Stimulated activated CD8-positive, alpha-beta memory T cell treated with anti-CD3 and anti-CD28 coated beads, Interleukin-15, amount 100 ng/mL, for 48 hours (primary cell): ENCODE results near the gene CYLD.
A peak's percentile ranks its signal among the peaks of the same experiment; 100 is the strongest.

Source experiments
- DNase-seq, 2 donors: peaks; one replicate each; pipeline ENCODE4 v3.0.0-alpha.2; 2020; ENCODE audit warnings: low read depth in 2 of 2

The CYLD gene

DNA sequence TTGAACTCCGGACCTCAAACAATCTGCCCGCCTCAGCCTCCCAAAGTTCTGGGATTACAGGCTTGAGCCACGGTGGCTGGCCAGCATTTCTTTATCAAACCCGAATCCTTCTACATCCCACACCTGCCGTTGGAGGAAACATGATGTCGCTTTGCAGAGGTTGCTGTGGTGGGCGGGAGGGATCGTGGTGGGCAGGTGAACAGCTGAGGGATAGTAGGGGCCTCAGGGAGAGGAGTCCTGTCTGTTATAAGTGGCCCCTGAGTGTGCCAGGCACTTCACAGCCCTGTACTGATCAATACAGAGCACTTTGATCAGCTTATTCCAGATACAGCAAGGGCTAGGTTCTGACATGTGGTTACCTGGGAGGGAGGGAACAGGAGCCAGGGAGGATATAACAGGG, 76.5 kb downstream of the CYLD start:
- no peak for DNase-seq

DNA sequence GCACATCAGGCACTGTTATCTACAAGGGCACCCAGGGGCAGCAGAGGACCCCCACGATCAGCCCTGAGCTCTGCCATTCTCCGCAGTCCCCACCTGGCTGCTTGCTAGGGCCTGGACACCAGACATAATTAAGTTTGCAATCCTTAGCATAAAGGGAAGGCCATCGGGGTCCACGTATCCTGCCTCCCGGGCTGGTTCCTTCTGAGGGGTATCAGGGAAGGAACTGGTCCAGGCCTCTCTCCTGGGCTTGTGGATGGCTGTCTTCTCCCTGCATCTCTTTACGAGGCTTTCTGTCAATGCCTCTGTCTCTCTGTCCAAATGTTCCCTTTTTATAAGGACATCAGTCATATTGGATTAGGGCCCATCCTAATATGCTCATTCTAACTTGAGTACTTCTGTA, 77.8 kb downstream of the CYLD start:
- DNase-seq, result no peak

DNA sequence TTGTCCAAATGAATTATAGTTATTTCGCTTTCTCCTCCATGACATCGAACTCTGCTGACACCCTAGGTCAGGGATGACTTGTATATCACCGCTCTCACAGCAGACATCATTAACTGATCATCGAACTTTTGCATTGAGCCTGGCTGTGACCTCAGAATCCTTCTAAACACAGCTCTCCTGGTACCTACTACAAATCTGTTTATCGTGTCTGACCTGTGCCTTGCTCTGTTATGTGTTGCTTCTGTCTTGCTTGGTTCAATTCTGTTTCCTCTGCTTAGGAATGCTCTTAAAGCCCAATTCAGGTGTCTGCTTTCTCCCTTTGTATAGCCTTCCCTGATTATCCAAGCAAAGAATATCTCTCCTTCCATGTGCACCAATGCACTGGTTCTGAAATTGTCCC, 78.3 kb downstream of the CYLD start:
- DNase-seq, result no peak

DNA sequence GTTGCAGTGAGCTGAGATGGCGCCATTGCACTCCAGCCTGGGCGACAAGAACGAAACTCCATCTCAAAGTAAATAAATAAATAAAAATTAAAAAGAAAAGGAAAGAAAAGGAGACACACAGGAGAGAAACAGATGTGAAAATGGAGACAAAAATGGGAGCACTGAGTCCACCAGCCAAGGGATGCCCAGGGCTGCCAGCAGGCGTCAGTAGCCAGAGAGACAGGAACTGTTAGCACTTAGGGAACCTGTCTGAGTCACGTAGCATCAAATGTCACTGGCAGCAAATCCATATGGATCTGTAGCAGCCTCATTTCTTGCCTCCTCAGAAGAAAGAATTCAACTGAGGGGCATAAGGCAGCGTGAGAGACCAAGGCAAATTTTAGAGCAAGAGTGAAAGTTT, 79.7 kb downstream of the CYLD start:
- DNase-seq, result no peak

DNA sequence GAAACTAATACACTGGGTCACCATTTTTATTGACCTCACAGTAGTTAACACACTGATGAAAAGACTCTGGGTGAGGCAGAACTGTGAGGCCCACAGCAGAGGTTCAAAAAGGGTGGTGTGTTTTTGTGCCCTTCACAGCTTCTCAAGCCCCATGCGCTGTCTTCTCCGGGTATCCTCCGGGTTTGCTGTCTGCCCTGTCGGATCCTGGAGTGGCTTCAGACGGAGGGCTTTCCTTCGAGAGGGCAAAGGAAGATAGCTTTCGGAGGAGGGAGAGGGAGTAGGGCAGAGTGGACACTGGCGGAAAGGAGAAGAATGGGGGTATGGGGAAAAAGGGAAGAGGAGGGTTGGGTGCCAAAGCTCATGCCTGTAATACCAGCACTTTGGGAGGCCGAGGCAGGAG, 80.8 kb downstream of the CYLD start:
- DNase-seq, result no peak

DNA sequence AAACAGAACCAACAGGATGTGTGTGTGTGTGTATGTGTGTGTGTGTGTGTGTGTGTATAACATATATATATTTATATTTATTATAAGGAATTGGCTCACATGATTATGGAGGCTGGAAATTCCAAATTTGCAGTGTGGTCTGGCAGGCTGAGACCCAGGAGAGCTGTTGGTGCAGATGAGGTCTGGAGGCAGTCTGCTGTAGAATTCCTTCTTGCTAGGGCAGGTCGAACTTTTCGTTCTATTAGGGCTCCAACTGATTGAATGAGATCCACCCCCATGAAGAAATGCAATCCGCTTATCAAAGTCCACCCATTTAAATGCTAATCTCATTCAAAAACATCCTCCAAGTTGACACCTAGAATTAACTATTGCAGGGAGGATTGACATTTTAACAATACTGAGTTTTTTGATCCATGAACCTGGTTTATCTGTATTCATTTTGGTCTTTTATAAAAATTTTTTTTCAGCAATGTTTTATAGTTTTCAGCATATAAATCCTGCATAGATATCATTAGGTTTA, 85.0 kb downstream of the CYLD start:
- no peak for DNase-seq

DNA sequence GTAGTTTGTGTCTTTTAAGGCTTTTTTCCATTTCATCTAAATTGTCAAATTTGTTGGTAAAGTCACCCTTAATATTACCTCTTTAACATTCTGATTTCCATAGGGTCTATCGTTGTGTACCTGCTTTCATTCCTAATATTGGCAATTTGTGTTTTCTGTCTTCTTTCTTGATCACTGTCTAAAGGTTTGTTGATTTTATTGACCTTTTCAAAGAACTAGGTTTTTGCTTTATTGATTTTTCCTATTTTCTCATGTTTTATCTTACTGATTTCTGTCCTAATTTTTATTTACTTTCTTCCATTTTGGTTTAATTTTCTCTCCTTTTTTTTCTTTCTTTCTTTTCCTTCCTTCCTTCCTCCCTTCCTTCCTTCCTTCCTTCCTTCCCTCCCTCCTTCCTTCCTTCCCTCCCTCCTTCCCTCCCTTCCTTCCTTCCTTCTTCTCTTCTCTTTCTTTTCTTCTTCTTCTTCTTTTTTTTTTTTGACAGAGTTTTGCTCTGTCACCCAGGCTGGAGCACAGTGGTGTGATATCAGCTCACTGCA, 86.3 kb downstream of the CYLD start:
- no peak for DNase-seq

DNA sequence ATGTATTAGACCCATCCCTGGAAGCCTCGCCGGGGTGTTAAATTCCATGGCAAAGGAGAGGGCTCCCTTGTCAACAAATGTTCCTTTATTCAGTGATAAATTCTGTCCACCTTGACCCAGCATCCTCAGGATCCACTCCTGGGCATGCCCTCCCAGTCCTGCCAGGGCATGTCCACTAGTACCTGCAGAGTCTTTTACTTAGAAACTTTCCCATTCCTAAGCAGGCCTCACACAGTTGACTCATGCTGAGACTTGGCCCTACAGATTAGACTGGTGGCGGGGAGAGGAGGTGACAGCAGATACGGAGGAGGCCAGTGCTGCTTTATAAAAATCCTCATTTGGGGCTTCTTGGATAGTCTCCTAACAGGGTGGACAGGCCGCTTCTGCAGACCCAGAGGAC, 88.8 kb downstream of the CYLD start:
- no peak for DNase-seq

DNA sequence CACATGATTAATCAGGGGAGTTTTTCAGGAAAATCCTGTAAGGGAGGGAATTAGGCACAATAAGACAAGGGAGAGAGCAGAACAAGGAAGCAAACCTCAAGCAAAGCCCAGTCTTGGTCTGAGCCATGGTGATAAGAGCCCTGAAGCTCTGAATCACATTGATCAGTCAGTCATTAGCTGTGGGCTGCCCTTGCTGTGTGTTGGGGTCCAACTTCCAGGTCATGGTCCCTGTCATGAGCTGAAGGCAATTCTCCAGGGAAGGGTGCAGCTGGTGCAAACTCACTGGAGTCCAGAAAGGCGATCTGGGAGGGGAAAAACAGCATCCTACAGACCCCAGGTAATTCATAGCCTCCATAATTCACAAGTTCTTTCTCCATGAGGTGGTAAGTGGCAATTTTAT, 89.9 kb downstream of the CYLD start:
- DNase-seq, result no peak

DNA sequence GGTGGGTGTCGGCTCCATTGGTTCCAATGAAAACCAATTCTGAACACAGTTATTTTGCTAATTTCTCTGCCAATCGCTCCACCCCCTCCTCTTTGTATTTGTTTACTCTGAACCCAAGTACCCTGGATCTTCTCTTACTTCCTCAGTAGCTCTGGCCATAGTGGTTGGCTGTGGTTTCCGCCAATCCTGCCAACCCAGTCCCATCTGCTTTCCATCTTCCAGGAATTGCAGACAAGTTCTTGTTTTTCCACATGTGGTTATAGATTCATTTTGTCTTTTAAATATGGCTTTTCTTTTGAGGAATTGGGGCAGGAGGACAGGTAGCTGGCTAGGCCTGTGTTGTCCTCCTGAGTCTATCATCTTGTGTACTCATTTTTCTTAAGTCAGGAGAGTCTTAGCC, 92.0 kb downstream of the CYLD start:
- no peak for DNase-seq

DNA sequence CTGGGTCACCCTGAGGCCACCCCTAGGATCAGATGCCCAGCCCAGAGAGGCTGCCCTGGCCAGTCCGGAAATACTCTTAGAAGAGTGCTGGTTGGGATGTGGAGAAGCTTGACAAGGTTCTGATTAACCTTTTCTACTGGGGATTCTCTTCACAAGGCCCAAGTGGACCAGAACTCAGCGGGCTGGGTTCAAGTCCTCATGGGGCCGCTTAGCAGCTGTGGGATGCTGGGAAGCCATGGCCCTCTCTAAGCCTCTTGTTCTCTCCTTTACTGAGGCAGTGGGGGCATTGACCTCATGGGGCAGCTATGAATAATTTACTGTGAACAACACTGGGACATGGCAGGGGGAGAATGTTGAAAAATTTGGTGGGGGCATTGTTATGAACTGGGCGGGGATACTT, 92.8 kb downstream of the CYLD start:
- no peak for DNase-seq

DNA sequence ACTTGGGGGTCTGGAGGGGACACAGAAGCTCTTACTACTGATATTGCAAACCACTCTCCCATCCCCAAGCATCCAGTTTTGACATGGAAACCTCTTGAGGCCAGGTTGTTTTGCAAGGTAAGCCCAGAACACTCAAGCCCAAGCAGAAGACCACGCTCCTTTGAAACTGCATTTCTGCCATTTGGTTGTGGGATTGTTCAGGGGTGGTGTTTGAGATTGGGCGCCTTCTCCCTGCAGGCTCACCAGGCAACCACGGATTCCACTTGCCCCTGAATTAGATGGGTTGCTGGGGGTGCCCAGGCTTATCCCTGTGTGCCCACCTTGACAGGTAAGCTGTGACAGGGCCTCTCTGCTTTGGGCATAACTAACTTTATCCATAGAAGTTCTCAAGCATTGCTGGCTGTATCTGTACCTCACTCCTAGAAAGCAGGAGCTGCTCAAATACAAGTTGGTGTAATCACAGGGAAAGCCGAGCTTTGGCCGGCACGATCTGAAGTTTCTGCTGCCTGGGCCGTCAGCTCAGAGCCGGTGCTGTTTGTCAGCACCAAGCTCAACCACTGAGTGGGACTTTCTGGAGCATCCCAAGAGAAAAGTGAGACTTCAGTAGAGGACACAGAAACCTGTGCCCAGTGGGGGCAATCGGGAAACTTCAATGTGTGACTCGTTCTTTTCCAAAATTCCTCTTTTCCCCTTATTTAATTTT, 93.6 kb downstream of the CYLD start:
- no peak for DNase-seq

DNA sequence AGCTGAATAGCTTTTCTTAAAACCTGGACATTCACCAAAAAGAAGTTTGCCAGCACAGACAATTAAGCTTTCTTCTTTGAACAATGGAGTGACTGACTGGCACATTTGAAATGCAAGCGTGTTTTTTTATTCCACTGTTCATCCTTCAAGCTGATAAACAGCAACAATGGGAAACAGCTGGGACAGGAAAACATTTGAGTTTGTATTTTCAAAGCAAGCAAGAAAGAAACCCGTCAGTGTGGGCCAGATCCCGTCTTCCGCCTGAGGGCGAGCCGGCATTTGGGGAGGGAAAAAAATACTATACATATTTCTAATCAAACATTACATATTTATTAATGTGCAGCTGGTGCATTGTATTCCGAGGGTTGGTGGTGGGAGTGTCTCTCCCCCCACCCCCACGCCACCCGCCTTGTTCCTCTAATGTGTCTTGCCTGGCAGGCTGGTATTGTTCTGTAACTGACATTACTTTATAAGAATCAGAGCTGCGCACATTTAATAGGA, 94.3 kb downstream of the CYLD start:
- no peak for DNase-seq

DNA sequence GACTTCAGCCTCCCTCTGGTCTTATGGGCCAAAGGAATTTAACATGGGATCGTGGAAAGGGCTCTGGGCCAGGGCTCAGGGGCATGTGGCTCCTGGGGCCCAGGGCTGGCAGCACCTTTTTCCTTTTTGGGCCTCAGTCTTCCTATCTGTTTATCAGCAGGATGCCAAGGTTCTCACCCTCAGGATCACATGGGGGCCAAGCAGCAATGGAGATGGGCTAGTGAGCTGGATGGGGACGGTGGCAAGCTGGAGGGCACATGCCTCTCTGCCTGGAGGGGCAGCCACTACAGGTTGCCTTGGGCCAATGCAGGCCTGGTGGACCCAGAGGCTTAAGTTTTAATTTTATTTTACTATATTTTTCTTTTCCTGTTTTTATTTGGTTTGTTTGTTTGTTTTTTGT, 95.4 kb downstream of the CYLD start:
- no peak for DNase-seq

DNA sequence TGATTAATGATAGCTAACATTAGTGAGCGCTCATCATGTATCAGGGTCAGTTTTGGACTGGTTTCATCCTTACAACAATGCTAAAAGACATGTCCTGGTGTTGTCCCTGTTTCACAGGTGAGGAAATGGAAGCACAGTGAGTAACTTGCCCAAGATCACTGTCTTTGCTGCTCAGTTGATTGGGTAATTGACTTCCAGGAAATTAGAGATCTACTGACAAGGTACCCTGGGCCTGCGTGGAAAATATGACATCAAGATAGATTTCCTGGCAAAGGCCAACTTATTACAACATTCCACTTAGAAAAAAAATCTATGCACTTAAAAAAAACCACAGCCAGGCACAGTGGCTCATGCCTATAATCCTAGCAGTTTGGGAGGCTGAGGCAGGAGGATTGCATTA, 96.3 kb downstream of the CYLD start:
- DNase-seq, result no peak

DNA sequence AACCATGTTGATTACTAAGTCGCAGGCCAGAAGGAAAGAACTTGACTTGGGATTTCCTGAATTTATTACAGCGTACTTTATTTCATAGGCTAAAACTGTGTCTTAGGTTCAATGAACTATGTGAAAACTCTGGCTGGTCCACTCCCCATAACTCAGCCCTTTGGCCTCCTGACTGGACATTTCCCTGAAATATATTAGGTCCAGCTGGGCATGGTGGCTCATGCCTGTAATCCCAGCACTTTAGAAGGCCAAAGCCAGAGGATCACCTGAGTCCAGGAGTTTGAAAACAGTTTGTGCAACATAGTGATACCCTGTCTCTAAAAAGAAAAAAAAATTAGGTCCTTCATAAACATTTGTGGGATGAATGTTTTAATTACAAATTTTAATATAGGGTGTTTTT, 97.0 kb downstream of the CYLD start:
- DNase-seq, result no peak

DNA sequence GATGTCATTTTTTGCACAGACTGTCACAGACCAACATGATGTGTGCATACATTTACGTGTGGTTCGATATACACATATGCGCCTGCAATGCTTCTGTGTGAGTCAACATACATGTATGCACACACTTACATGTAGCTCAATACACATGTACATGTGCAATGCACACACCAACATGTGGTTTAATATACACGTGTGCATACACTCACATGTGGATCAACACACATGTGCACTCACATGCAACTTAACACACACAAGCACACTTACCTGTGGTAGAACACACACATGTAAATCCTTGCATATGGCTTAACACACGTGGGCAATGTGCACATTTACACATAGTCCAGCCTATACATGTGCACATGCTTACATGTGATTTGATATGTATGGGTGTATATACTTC, 97.5 kb downstream of the CYLD start:
- no peak for DNase-seq

DNA sequence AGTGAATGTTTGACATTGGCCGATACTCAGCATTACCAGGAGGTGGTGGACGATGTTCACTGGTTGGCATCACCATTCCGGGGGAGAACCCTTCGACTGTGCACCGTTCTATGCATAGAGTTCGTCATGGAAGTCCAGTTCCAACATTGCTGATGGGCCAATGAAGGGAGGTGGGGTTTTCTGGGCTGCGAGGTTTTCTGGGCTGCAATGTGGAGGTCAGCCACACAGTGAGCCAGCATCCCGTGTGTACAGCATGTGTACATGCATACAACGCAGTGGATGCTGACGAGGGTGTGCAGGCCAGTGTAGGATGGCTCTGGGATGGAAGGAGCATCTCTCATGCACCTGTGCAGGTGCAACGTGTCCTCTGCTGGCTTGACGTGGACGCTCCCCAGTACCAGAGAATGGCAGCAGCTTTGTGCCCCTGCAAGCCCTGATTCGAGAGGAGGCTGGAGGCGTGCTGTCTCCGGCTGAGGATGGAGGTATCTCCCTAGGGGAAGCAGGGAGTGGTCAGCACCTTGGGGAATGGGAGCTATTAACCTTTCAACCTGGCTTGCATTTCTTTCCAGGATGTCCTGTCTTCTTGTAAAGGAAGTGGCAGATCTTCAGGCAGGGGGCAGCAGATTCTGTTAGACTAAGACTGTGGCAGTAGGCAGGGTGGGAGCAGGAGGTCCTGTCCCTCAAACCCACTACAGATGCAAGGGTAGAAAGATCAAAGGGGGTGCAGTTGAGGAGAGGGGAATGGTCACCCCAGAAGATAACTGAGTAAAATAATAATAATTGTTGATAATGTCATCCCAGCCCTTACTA, 98.2 kb downstream of the CYLD start:
- DNase-seq, result no peak

DNA sequence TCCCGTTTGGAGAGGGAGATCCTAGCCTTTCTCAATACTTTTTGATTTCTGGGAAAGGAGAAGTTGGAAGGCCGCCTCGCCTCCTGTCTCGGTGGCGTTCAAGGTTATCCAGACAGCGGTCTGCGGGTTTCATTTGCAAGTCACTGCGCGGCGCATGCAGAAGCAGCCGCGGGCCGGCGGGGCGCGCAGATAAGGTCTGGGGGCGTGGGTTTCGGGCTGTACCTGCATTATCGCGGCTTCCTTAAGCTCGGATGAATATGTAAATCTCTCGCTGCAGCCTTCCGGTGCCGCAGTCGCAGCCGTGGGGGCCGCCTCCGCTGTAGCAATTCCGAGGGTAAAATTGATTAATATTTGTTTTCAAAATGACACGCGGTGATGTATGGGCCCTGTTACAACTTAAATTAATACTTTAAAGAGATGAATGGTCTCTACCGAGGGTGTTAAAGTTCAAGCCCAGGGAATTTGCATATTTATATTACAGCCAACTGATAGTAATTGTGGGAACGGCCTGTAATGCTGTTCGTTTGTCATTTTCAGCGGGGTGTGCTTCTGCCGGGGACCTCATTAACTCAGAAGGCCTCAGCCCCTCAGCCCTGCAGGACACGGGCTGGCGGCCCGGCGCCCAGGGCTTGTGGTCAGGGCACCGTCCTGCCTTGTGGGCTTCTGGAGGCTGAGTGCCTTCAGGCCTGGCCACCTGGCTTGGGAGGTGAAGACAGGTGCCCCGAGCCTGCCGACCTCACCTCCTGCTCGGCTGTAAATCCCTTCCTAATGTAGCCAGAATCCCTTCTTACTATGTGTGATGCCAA, 99.4 kb downstream of the CYLD start:
- peak; percentile 32 to 42 for DNase-seq

DNA sequence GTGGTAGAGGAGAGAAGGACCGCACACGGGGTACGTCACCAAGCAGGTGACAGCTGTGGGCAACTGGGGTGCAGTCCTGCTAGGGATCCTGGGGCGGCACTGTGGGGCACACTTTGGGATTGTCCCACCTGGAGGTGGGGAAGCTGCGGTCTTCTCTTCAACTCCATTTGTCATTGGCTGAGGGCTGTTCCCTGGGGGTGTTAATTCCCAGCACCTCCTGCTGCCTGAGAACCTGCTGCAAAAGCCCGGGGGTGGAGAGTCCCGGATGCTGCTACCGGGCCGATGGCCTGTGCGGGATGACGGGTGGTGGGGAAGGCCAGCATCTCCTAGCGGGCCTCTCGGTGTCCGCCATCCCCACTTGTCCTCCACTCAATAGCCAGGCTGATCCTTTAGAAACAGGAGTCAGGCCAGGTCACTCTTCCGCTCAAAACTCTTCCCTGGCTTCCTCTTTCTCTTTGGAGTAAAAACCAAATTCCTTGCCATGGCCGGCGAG, 100.2 kb downstream of the CYLD start:
- DNase-seq, result no peak

DNA sequence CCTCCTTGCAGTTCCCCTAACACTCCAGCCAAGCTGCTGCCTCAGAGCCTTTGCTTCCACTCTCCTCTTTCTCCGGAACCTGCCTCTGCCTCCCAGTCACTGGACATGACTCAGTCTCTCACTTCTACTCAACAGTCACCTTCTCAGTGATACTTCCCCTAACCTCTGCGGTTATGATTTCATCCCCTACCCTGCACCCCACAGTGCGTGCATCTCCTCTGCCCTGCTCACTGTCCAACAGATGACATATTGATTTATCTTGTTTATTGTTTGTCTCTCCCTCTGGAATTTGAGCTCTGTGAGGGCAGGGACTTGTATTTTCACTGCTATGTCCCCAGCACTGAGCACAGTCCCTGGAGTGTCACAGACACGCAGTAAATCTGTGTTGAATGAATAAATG, 100.7 kb downstream of the CYLD start:
- peak in 1 of 2 donors; percentile 32 for DNase-seq

DNA sequence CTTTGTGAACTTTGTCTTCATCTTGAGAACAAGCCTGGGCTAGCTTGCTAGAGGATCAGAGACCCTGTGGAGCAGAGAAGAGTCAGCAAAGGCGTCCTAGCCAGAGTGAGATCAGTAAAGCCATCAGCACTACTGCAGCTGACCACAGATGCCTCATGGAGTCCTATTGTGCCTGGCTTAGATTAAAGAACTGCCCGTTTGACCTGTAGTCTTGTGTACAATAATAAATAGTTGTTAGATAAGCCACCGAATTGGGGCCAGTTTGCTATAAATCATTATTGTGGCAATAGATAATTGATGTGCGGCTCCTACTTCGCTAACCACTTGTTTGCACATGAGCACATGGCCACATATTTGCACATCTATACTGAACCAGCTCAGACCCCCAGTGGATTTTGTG, 103.0 kb downstream of the CYLD start:
- no peak for DNase-seq
